NOMO-1 treated with dmso at 0.1 percent for 144 hours (cell line): ENCODE measurements around the gene LCMT1.
A peak's percentile ranks its signal among the peaks of the same experiment; 100 is the strongest.
"Not testable (repeated sequence)": the region's sequence is repeated elsewhere in the genome, so short reads cannot be mapped to it uniquely, and the experiment has no call there.

ENCODE experiments used
- DNase-seq: peaks from one replicate; lab custom pipeline; 2025; ENCODE audit not compliant: unreplicated experiment; lab: John Stamatoyannopoulos, UW

Gene LCMT1

GRCh38 chr16:25111403-25112166 is at the start of gene LCMT1:
Gene LCMT1, plus strand, starts transcription at chr16:25111742. Its CDS starts 142 bp downstream, at chr16:25111884.
- peak; percentile 97 for DNase-seq

- peak; percentile 5 for DNase-seq
These were observed 48.4 kb upstream of the LCMT1 start for GRCh38 chr16:25063102-25063501.

GRCh38 chr16:25063865-25064264 is 47.7 kb upstream of the LCMT1 start:
- DNase-seq, result no peak

- DNase-seq, result not testable (repeated sequence)
These were observed 47.3 kb upstream of the LCMT1 start for GRCh38 chr16:25064281-25064680.

- no peak for DNase-seq
These were observed 46.6 kb upstream of the LCMT1 start for GRCh38 chr16:25064937-25065336.

GRCh38 chr16:25065899-25066298 is 45.6 kb upstream of the LCMT1 start:
- DNase-seq, result no peak

GRCh38 chr16:25066426-25066746 is 45.2 kb upstream of the LCMT1 start:
- no peak for DNase-seq

GRCh38 chr16:25066747-25067631 is 44.6 kb upstream of the LCMT1 start:
- peak; percentile 67 for DNase-seq

GRCh38 chr16:25073854-25074253 is 37.7 kb upstream of the LCMT1 start:
- DNase-seq, result no peak

GRCh38 chr16:25078386-25078978 is 33.1 kb upstream of the LCMT1 start:
- no peak for DNase-seq

GRCh38 chr16:25079637-25080378 is 31.7 kb upstream of the LCMT1 start:
- DNase-seq, result no peak

- DNase-seq, result no peak
These were observed 31.0 kb upstream of the LCMT1 start for GRCh38 chr16:25080420-25081131.

GRCh38 chr16:25081702-25082101 is 29.8 kb upstream of the LCMT1 start:
- DNase-seq, result no peak

GRCh38 chr16:25083065-25083464 is 28.5 kb upstream of the LCMT1 start:
- no peak for DNase-seq

- DNase-seq, result no peak
These were observed 27.8 kb upstream of the LCMT1 start for GRCh38 chr16:25083701-25084100.

GRCh38 chr16:25084797-25085196 is 26.7 kb upstream of the LCMT1 start:
- DNase-seq, result no peak

GRCh38 chr16:25087761-25088160 is 23.8 kb upstream of the LCMT1 start:
- DNase-seq, result no peak

GRCh38 chr16:25089351-25089750 is 22.2 kb upstream of the LCMT1 start:
- DNase-seq, result no peak

- no peak for DNase-seq
These were observed 19.1 kb upstream of the LCMT1 start for GRCh38 chr16:25092441-25092840.

- peak; percentile 79 for DNase-seq
These were observed 18.1 kb upstream of the LCMT1 start for GRCh38 chr16:25093208-25094061.
